ENCODE data around the gene DERA. TPM values are rescaled to one million over a fixed set of nuclear protein-coding genes. Genes with fewer than 3 reads are reported as not detected.

DERA gene
- total and polyA plus RNA-seq, 2 of the 8 experiments (the other 6 are each of a cell fraction or from before 2014, with no cell fraction given): 13.1 to 17.1 TPM

GRCh38 chr12:15863372-15863771 lies 47.8 kb upstream of the DERA start:
- H2AK5ac ChIP-seq (ENCODE audit: low read depth, low read length): no peak overlapping the region
- FAIRE-seq (no peak), DNase-seq (ENCODE audit: low read depth in 1 of 2, low spot score in 2 of 2) (no peak)
- H4K5ac ChIP-seq (ENCODE audit: insufficient read length, low read depth, low read length): no peak overlapping the region
- no peaks in the 10 kb centered on the region for H3K79me1 ChIP-seq (ENCODE audit: low read depth, low read length)
- no peak overlapping the region; a peak in 1 of 7 replicates for H3K9ac ChIP-seq (replicated peaks in 1 of 4; ENCODE audit: extremely low read depth in 1 of 4, low read depth in 3 of 4, low read length in 3 of 4)
- H4K91ac ChIP-seq (replicated peaks; ENCODE audit: insufficient read length, low read length): no peak overlapping the region
- H3K23ac ChIP-seq (ENCODE audit: insufficient read length): no peak overlapping the region
- ChIA-PET POLR2A (ENCODE audit: partially characterized antibody) (interaction anchor here (0.5 to 1.1 kb wide), 2 partner anchors 19 to 640 kb away, joined by 4 read pairs; partner anchors contain the start of gene STRAP), CTCF (ENCODE audit: partially characterized antibody) (interaction anchor here (1.1 to 2.0 kb wide), 6 partner anchors 8 to 331 kb away, joined by 3 to 6 read pairs (median 4); no protein-coding TSS in a partner anchor)
- no peak overlapping the region for H3K4ac ChIP-seq (replicated peaks; ENCODE audit: insufficient read length, low read depth, low read length)
- H2BK12ac ChIP-seq (ENCODE audit: low read depth, low read length): no peak overlapping the region
- no peak overlapping the region for H3K4me3 ChIP-seq (ENCODE audit: extremely low read depth in 1 of 4, insufficient read depth in 2 of 4, low read depth in 3 of 4, low read length in 4 of 4)
- H4K20me1 ChIP-seq (replicated peaks in 1 of 2; ENCODE audit: control insufficient read depth in 1 of 2, insufficient read depth in 2 of 2, low read length in 2 of 2): no peaks in the 10 kb centered on the region
- H3K18ac ChIP-seq (ENCODE audit: extremely low read depth, low read length): no peak overlapping the region
- 64% methylated on average over 9 of the region's 9 CpGs; no CpG with 5 or more reads in 1 of the 2 experiments for WGBS, 2 experiments (ENCODE audit: extremely low coverage in 1 of 2, insufficient coverage in 1 of 2, insufficient read length in 1 of 2, insufficient replicate concordance in 2 of 2, low coverage in 1 of 2, low lambda C conversion rate in 2 of 2, missing lambda C conversion rate in 1 of 2)
- H3K9me3 ChIP-seq (ENCODE audit: insufficient read depth in 2 of 2, low read depth in 1 of 2, low read length in 1 of 2): no peaks in the 10 kb centered on the region
- no peaks in the 10 kb centered on the region for H3K79me2 ChIP-seq (ENCODE audit: control insufficient read depth in 1 of 2, insufficient read depth in 2 of 2, low read length in 2 of 2)
- H3K4me2 ChIP-seq (ENCODE audit: insufficient read depth in 1 of 2, low read depth in 2 of 2, low read length in 2 of 2): peak overlapping the region in 1 of 2 experiments; percentile 44; a peak in 1 of 4 replicates
- TF ChIP-seq CEBPB (IDR thresholded peaks at IDR 0.05; ENCODE audit: low read depth, low read length) (no peak), KDM1A (IDR thresholded peaks at IDR 0.05; ENCODE audit: borderline replicate concordance, low read length) (no peak), CREB1 (IDR thresholded peaks at IDR 0.05) (no peak), TEAD4 (IDR thresholded peaks at IDR 0.05; ENCODE audit: low read depth, low read length) (0 out of 2 replicates have a peak, but pooled peaks have one; percentile 18)
- H3K27me3 ChIP-seq (replicated peaks in 1 of 4; ENCODE audit: control insufficient read depth in 3 of 4, extremely low read depth in 1 of 4, insufficient read depth in 3 of 4, low read length in 3 of 4): no peaks in the 10 kb centered on the region
- peaks cover 0 to 3% (median 0%) of the 10 kb centered on the region in 4 experiments; a peak in 1 of 7 replicates for H3K4me1 ChIP-seq (replicated peaks in 1 of 4; ENCODE audit: control insufficient read depth in 3 of 4, insufficient read depth in 4 of 4, low read length in 3 of 4)
- H3K36me3 ChIP-seq (ENCODE audit: control insufficient read depth in 2 of 4, insufficient read depth in 4 of 4, low read length in 3 of 4): no peaks in the 10 kb centered on the region
- no peak overlapping the region for H2BK15ac ChIP-seq (ENCODE audit: low read length)
- H2BK5ac ChIP-seq (ENCODE audit: low read depth, low read length): no peak overlapping the region
- no peaks in the 10 kb centered on the region for H3K23me2 ChIP-seq (ENCODE audit: low read depth, low read length)
- no peak overlapping the region for H3K56ac ChIP-seq (replicated peaks; ENCODE audit: insufficient read length, low read depth, low read length)
- H3K27ac ChIP-seq (ENCODE audit: low read depth, low read length): no peak overlapping the region
- no peak overlapping the region for H4K8ac ChIP-seq (ENCODE audit: extremely low read depth, insufficient read depth, low read length)
- no peak overlapping the region for H2BK120ac ChIP-seq (replicated peaks; ENCODE audit: low read depth, low read length)
- H2AFZ ChIP-seq (ENCODE audit: low read length): no peak overlapping the region
- no peak overlapping the region for H2BK20ac ChIP-seq (ENCODE audit: low read length)
- no peak overlapping the region for H3K14ac ChIP-seq (ENCODE audit: insufficient read length)
